Chondrocyte (in vitro differentiated cells): ENCODE data around the gene PDE2A. TPM values are rescaled to one million over a fixed set of nuclear protein-coding genes. Genes with fewer than 3 reads are reported as not detected.

Experiments used
- DNase-seq: peaks from one replicate; pipeline ENCODE4 v3.0.0; 2021; ENCODE audit warnings: mixed read lengths, low spot score
- H3K27ac Mint-ChIP-seq: one replicate; pipeline ENCODE4 v1.8.0; 2021; ENCODE audit warnings: mild to moderate bottlenecking, moderate library complexity, mixed read lengths; ENCODE audit not compliant: unreplicated experiment
- H3K27me3 Mint-ChIP-seq: 2 replicates; pipeline ENCODE4 v1.8.0; 2021; ENCODE audit warnings: low read depth, mixed read lengths
- H3K36me3 Mint-ChIP-seq: 2 replicates; pipeline ENCODE4 v1.8.0; 2021; ENCODE audit warnings: low read depth, mixed read lengths
- H3K4me1 Mint-ChIP-seq: 2 replicates; pipeline ENCODE4 v1.8.0; 2021; ENCODE audit warnings: low read depth, mild to moderate bottlenecking, mixed read lengths
- H3K4me3 Mint-ChIP-seq: one replicate; pipeline ENCODE4 v1.8.0; 2021; ENCODE audit warnings: mild to moderate bottlenecking, moderate library complexity, mixed read lengths; ENCODE audit not compliant: unreplicated experiment
- H3K9me3 Mint-ChIP-seq: 2 replicates; pipeline ENCODE4 v1.8.0; 2021; ENCODE audit warnings: low read depth, mixed read lengths
- CTCF ChIP-seq: fragments of 200-600 bp; sonication (generic); IDR thresholded peaks from 2 replicates; pipeline ENCODE4 v1.5.0; 2021; ENCODE audit warnings: antibody characterized with exemption, mild to moderate bottlenecking, moderate library complexity
- total RNA-seq: library from RNA; stranded (reverse); gene quantifications from 3 replicates; pipeline ENCODE4 v1.2.1, GENCODE V29; 2021

PDE2A gene
- total RNA-seq, 1 donor from 2014 or later: not detected

- Mint-ChIP-seq H3K4me3 (no peak overlapping the region), H3K9me3 (peaks cover 2% of the 10 kb centered on the region), H3K27me3 (peaks cover 14% of the 10 kb centered on the region), H3K4me1 (no peaks in the 10 kb centered on the region), H3K36me3 (peaks cover 2% of the 10 kb centered on the region), H3K27ac (no peak overlapping the region)
- no peak for DNase-seq
- TF ChIP-seq CTCF: no peak
Observed at GRCh38 chr11:72629266-72629665, 45.0 kb downstream of the PDE2A start.

DNA sequence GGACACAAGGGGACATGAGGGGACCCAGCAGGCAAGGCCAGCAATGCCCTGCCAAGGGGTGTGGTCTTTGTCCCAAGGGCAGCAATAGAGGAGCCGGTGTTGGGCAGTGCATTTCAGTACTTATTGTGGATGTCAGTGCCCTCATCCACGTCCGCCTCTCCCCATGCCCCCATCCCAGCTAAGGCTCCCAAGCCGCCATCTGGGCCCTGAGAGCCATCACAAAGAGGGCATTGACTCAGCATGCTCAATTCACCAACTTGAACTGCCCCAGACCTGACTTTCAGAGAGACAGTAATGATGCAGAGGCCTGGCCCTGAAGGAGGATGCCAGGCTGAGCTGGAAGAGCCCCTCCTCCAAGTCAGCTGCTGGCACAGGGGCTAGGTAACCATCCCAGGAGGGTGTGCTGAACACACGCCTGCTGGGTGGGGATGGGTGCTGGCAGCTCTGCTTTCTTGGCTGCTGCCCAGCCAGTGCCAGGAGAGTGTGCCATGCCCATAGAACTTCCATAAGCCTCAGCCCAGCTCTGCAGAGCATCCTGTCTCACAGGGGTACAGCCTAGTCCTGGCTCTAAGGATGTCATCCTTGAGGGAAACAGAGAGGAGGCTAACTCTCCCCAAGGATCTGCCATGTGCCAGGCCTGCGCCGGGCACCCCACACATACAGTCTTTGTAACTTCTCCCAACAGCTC lies 46.5 kb downstream of the PDE2A start:
- no peak overlapping the region for H3K4me3 Mint-ChIP-seq
- H3K4me1 Mint-ChIP-seq: no peaks in the 10 kb centered on the region
- no peak overlapping the region for H3K27ac Mint-ChIP-seq
- no peak for TF ChIP-seq CTCF
- H3K9me3 Mint-ChIP-seq: no peaks in the 10 kb centered on the region
- DNase-seq: no peak
- peaks cover 3% of the 10 kb centered on the region for H3K36me3 Mint-ChIP-seq
- H3K27me3 Mint-ChIP-seq: peaks cover 23% of the 10 kb centered on the region

DNA sequence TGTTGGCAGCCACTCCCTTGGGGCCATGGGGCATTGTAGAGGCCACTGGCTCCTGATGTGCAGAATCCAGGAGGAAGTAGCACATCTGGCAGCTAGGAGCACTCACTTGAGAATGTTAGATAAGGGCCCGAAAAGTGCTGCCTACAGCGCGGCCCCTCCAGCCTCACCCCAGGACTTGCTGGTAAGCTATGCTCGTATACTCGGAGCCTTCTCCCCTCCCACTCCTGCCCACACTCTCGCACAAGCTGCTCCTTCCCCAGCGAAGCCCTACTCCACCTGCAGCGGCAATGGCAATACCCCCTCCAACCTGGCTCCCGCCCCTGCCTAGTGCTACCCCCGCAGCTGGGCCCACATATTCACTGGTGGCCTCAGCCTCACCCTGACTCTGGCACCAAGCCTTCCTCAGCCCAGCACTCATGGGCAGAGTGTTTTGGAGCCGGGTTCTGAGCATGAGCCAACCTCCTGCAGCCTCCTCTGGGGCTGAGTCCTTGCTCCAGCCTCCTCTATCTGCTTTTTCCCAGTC lies 47.7 kb downstream of the PDE2A start:
- peaks cover 35% of the 10 kb centered on the region for H3K27me3 Mint-ChIP-seq
- peaks cover 3% of the 10 kb centered on the region for H3K36me3 Mint-ChIP-seq
- no peak overlapping the region for H3K27ac Mint-ChIP-seq
- H3K4me1 Mint-ChIP-seq: no peaks in the 10 kb centered on the region
- no peak for TF ChIP-seq CTCF
- H3K4me3 Mint-ChIP-seq: no peak overlapping the region
- DNase-seq: no peak
- no peaks in the 10 kb centered on the region for H3K9me3 Mint-ChIP-seq

DNA sequence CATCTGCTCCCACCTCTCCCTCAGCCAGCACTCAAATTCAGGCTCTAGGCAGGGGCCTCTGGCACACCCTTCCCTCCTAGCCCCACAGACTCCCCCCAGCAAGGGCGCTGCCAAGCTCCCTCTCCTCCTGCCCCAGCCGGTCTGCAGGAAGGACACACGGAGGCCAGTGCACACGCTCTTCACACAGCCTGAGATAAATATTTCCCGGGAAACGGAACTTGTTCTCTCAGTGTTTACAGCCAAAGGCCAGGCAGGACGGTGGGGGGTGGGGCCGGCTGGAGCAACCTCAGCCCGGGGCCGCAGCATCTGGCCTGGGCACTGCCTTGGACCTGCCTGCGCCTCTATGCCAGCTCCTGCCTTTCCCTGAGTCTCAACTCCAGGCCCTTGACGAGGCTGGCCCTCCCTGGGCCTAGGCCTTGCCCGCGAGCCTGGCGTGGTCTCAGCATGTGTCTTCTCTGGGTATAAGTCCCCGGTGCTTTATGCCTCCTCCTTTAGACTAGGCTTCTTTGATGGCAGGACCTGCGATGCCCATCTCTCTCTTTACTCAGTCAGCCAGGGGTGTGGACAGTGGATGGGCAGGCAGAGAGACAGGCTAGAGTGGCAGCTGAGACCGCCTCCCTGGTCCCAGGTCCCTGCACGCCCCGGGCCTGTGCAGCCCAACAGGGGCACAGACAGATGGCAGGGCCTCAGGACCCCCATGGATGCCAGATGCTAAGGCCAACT lies 48.4 kb downstream of the PDE2A start:
- no peak for DNase-seq
- no peaks in the 10 kb centered on the region for H3K9me3 Mint-ChIP-seq
- H3K4me1 Mint-ChIP-seq: no peaks in the 10 kb centered on the region
- H3K27ac Mint-ChIP-seq: no peak overlapping the region
- no peak overlapping the region for H3K4me3 Mint-ChIP-seq
- H3K36me3 Mint-ChIP-seq: peaks cover 3% of the 10 kb centered on the region
- no peak for TF ChIP-seq CTCF
- H3K27me3 Mint-ChIP-seq: peaks cover 39% of the 10 kb centered on the region

GRCh38 chr11:72624496-72625201 lies 49.6 kb downstream of the PDE2A start:
- H3K4me1 Mint-ChIP-seq: no peaks in the 10 kb centered on the region
- H3K27me3 Mint-ChIP-seq: peaks cover 29% of the 10 kb centered on the region
- H3K36me3 Mint-ChIP-seq: peaks cover 3% of the 10 kb centered on the region
- no peak overlapping the region for H3K27ac Mint-ChIP-seq
- no peak overlapping the region for H3K4me3 Mint-ChIP-seq
- TF ChIP-seq CTCF: no peak
- H3K9me3 Mint-ChIP-seq: no peaks in the 10 kb centered on the region
- DNase-seq: no peak
